HepG2 (cell line): Measurements from ENCODE around the gene NDUFAF8. TPM values are rescaled to one million over a fixed set of nuclear protein-coding genes. Genes with fewer than 3 reads are reported as not detected.

Experiments
- ARID2 ChIP-seq: sonication (generic); formaldehyde crosslinking; IDR thresholded peaks from 2 replicates; pipeline ENCODE4 v1.8.1; 2022; ENCODE audit warnings: mild to moderate bottlenecking, missing genetic modification reagents, borderline replicate concordance
- FOXC1 ChIP-seq: sonication (generic); formaldehyde crosslinking; IDR thresholded peaks from 2 replicates; pipeline ENCODE4 v1.8.0; 2022; ENCODE audit warnings: mild to moderate bottlenecking, missing genetic modification reagents, borderline replicate concordance
- IRX3 ChIP-seq: sonication (generic); formaldehyde crosslinking; IDR thresholded peaks from 2 replicates; pipeline ENCODE4 v1.8.1; 2023; ENCODE audit warnings: mild to moderate bottlenecking, low read depth, missing genetic modification reagents, borderline replicate concordance
- POLR2A ChIP-seq, 2 experiments: IDR thresholded peaks; 2 replicates each; pipeline ENCODE4 v1.6.1; 2011; ENCODE audit warnings: low read depth in 2 of 2, low read length in 2 of 2, mild to moderate bottlenecking in 1 of 2, moderate library complexity in 1 of 2; ENCODE audit not compliant: insufficient read depth in 1 of 2
- ZNF343 ChIP-seq: sonication (generic); formaldehyde crosslinking; IDR thresholded peaks from 2 replicates; pipeline ENCODE4 v1.4.0; 2020; ENCODE audit warnings: mild to moderate bottlenecking, missing genetic modification reagents
- ZNF431 ChIP-seq: sonication (generic); formaldehyde crosslinking; IDR thresholded peaks from 2 replicates; pipeline ENCODE4 v1.9.0; 2022; ENCODE audit warnings: missing genetic modification reagents, low read depth, mild to moderate bottlenecking, borderline replicate concordance
- ZSCAN31 ChIP-seq: sonication (generic); formaldehyde crosslinking; IDR thresholded peaks from 2 replicates; pipeline ENCODE4 v1.5.0; 2020; ENCODE audit warnings: low read depth, mild to moderate bottlenecking, missing genetic modification reagents
- polyA plus RNA-seq, 8 experiments: library from polyadenylated mRNA; depleted of rRNA in 3 of 8; stranded (reverse) in 7 of 8; unstranded in 1 of 8; fragments of >200 nt; fragmentation: Illumina TruSeq in 4 of 8; extraction: Trizol in 4 of 8; gene quantifications; 2 replicates each; pipeline versions ENCODE4 v1.2.1 to v1.2.3, GENCODE V29; 2011 to 2016; ENCODE audit warnings: low read depth in 4 of 8, missing spikeins in 1 of 8, mixed read lengths in 1 of 8; ENCODE audit not compliant: insufficient read depth in 1 of 8
- total RNA-seq, 5 experiments: library from RNA; depleted of rRNA; stranded (reverse); fragments of >200 nt; fragmentation: Illumina TruSeq; extraction: Trizol; gene quantifications; 2 replicates each; pipeline ENCODE4 v1.2.3, GENCODE V29; 2016; ENCODE audit warnings: low read depth in 1 of 5
- TF ChIP-seq, protein P1 (sequence below): sonication (generic); formaldehyde crosslinking; IDR thresholded peaks from 2 replicates; pipeline ENCODE4 v1.9.0; 2022; ENCODE audit warnings: low read depth, missing genetic modification reagents
- TF ChIP-seq, protein P2 (sequence below): sonication (generic); formaldehyde crosslinking; IDR thresholded peaks from 2 replicates; pipeline ENCODE4 v1.4.0; 2020; ENCODE audit warnings: missing genetic modification reagents, borderline replicate concordance
- TF ChIP-seq, protein P3 (sequence below): sonication (generic); formaldehyde crosslinking; IDR thresholded peaks from 2 replicates; pipeline ENCODE4 v1.4.0; 2020; ENCODE audit warnings: mild to moderate bottlenecking, low read depth, missing genetic modification reagents
- TF ChIP-seq, protein P4 (sequence below): sonication (generic); formaldehyde crosslinking; conservative IDR thresholded peaks from 2 replicates; pipeline ENCODE4 v1.4.0; 2020; ENCODE audit warnings: mild to moderate bottlenecking, missing genetic modification reagents, moderate library complexity
- TF ChIP-seq, protein P5 (sequence below): sonication (generic); formaldehyde crosslinking; IDR thresholded peaks from 2 replicates; pipeline ENCODE4; 2020; ENCODE audit warnings: missing genetic modification reagents, mild to moderate bottlenecking, borderline replicate concordance

NDUFAF8 gene
- total and polyA plus RNA-seq, 2 of the 13 experiments (the other 11 are each of a cell fraction or from before 2014, with no cell fraction given): 75.6 to 233 TPM

DNA sequence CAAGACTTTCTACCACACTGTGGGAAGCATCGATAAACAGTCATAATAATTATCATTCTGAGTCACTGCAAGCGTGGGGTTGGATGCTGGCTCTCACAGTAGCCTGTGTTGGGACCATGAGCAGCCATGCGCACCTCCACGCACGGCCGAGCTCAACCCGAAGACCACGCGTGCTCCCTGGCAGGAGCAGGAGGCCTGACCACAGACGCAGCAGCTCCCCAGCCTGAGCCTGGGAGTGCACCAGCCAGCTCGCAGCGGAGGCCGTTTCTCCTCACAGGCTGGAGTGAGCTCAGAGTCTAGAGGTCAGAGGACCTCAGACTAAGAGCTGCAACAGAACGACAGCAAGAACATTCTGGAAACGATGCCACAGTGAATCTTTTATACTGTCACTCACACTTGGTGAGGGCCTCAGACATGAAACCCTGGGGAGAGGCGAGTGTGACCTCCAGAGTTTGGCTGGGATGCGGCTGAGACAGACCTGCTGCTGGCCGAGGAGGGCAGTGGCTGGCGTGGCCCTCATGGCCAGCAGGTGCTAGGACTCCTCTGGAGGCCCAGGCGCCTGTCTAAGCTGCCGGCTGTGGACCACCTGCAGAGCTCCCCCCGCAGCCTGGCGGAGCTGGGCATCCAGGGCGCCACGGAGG, 6.0 kb downstream of the NDUFAF8 start (continued):
- TF ChIP-seq POLR2A (IDR thresholded peaks at IDR 0.05; ENCODE audit: insufficient read depth in 1 of 2, low read depth in 2 of 2, low read length in 2 of 2): peak in 1 of 2 experiments; percentile 26; a peak in 2 of 4 replicates
- 0 out of 2 replicates have a peak, but pooled peaks have one; percentile 35 for TF ChIP-seq ZNF343 (CRISPR knock-in tag)
- TF ChIP-seq, protein P1, sequence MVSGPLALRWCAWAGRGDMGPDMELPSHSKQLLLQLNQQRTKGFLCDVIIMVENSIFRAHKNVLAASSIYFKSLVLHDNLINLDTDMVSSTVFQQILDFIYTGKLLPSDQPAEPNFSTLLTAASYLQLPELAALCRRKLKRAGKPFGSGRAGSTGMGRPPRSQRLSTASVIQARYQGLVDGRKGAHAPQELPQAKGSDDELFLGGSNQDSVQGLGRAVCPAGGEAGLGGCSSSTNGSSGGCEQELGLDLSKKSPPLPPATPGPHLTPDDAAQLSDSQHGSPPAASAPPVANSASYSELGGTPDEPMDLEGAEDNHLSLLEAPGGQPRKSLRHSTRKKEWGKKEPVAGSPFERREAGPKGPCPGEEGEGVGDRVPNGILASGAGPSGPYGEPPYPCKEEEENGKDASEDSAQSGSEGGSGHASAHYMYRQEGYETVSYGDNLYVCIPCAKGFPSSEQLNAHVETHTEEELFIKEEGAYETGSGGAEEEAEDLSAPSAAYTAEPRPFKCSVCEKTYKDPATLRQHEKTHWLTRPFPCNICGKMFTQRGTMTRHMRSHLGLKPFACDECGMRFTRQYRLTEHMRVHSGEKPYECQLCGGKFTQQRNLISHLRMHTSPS (CRISPR knock-in tag): peak; percentile 53; the same call in 1 of the 2 replicates
- TF ChIP-seq, protein P2, sequence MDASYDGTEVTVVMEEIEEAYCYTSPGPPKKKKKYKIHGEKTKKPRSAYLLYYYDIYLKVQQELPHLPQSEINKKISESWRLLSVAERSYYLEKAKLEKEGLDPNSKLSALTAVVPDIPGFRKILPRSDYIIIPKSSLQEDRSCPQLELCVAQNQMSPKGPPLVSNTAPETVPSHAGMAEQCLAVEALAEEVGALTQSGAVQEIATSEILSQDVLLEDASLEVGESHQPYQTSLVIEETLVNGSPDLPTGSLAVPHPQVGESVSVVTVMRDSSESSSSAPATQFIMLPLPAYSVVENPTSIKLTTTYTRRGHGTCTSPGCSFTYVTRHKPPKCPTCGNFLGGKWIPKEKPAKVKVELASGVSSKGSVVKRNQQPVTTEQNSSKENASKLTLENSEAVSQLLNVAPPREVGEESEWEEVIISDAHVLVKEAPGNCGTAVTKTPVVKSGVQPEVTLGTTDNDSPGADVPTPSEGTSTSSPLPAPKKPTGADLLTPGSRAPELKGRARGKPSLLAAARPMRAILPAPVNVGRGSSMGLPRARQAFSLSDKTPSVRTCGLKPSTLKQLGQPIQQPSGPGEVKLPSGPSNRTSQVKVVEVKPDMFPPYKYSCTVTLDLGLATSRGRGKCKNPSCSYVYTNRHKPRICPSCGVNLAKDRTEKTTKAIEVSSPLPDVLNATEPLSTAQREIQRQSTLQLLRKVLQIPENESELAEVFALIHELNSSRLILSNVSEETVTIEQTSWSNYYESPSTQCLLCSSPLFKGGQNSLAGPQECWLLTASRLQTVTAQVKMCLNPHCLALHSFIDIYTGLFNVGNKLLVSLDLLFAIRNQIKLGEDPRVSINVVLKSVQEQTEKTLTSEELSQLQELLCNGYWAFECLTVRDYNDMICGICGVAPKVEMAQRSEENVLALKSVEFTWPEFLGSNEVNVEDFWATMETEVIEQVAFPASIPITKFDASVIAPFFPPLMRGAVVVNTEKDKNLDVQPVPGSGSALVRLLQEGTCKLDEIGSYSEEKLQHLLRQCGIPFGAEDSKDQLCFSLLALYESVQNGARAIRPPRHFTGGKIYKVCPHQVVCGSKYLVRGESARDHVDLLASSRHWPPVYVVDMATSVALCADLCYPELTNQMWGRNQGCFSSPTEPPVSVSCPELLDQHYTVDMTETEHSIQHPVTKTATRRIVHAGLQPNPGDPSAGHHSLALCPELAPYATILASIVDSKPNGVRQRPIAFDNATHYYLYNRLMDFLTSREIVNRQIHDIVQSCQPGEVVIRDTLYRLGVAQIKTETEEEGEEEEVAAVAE (CRISPR knock-in tag): 0 out of 2 replicates have a peak, but pooled peaks have one; percentile 20
- TF ChIP-seq, protein P3, sequence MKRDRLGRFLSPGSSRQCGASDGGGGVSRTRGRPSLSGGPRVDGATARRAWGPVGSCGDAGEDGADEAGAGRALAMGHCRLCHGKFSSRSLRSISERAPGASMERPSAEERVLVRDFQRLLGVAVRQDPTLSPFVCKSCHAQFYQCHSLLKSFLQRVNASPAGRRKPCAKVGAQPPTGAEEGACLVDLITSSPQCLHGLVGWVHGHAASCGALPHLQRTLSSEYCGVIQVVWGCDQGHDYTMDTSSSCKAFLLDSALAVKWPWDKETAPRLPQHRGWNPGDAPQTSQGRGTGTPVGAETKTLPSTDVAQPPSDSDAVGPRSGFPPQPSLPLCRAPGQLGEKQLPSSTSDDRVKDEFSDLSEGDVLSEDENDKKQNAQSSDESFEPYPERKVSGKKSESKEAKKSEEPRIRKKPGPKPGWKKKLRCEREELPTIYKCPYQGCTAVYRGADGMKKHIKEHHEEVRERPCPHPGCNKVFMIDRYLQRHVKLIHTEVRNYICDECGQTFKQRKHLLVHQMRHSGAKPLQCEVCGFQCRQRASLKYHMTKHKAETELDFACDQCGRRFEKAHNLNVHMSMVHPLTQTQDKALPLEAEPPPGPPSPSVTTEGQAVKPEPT (CRISPR knock-in tag): 0 out of 2 replicates have a peak, but pooled peaks have one; percentile 59
- TF ChIP-seq, protein P4, sequence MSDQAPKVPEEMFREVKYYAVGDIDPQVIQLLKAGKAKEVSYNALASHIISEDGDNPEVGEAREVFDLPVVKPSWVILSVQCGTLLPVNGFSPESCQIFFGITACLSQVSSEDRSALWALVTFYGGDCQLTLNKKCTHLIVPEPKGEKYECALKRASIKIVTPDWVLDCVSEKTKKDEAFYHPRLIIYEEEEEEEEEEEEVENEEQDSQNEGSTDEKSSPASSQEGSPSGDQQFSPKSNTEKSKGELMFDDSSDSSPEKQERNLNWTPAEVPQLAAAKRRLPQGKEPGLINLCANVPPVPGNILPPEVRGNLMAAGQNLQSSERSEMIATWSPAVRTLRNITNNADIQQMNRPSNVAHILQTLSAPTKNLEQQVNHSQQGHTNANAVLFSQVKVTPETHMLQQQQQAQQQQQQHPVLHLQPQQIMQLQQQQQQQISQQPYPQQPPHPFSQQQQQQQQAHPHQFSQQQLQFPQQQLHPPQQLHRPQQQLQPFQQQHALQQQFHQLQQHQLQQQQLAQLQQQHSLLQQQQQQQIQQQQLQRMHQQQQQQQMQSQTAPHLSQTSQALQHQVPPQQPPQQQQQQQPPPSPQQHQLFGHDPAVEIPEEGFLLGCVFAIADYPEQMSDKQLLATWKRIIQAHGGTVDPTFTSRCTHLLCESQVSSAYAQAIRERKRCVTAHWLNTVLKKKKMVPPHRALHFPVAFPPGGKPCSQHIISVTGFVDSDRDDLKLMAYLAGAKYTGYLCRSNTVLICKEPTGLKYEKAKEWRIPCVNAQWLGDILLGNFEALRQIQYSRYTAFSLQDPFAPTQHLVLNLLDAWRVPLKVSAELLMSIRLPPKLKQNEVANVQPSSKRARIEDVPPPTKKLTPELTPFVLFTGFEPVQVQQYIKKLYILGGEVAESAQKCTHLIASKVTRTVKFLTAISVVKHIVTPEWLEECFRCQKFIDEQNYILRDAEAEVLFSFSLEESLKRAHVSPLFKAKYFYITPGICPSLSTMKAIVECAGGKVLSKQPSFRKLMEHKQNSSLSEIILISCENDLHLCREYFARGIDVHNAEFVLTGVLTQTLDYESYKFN (CRISPR knock-in tag): peak; percentile 25; the same call in 1 of the 2 replicates
- 0 out of 2 replicates have a peak, but pooled peaks have one; percentile 38 for TF ChIP-seq IRX3 (CRISPR knock-in tag)
- TF ChIP-seq, protein P5, sequence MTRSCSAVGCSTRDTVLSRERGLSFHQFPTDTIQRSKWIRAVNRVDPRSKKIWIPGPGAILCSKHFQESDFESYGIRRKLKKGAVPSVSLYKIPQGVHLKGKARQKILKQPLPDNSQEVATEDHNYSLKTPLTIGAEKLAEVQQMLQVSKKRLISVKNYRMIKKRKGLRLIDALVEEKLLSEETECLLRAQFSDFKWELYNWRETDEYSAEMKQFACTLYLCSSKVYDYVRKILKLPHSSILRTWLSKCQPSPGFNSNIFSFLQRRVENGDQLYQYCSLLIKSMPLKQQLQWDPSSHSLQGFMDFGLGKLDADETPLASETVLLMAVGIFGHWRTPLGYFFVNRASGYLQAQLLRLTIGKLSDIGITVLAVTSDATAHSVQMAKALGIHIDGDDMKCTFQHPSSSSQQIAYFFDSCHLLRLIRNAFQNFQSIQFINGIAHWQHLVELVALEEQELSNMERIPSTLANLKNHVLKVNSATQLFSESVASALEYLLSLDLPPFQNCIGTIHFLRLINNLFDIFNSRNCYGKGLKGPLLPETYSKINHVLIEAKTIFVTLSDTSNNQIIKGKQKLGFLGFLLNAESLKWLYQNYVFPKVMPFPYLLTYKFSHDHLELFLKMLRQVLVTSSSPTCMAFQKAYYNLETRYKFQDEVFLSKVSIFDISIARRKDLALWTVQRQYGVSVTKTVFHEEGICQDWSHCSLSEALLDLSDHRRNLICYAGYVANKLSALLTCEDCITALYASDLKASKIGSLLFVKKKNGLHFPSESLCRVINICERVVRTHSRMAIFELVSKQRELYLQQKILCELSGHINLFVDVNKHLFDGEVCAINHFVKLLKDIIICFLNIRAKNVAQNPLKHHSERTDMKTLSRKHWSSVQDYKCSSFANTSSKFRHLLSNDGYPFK (CRISPR knock-in tag): no peak
- no peak for TF ChIP-seq ARID2 (CRISPR knock-in tag)
- TF ChIP-seq ZSCAN31 (CRISPR knock-in tag): 0 out of 2 replicates have a peak, but pooled peaks have one; percentile 22
- no peak for TF ChIP-seq ZNF431 (CRISPR knock-in tag)
- no peak for TF ChIP-seq FOXC1 (CRISPR knock-in tag)
